ENCODE results near the gene PRKCH. TPM values are rescaled to one million over a fixed set of nuclear protein-coding genes. Genes with fewer than 3 reads are reported as not detected.

Gene PRKCH
- total RNA-seq, 5 donors from 2014 or later (not counting 1 experiment from before 2014, with no cell fraction given): 267 to 436 (median 326) TPM

GRCh38 chr14:61280526-61281185 is 40.7 kb upstream of the PRKCH start:
- DNase-seq (peak; percentile 51 to 88 (median 72)), ATAC-seq (replicated peaks in 1 of 4) (peak; percentile 87 to 92 (median 88))
- Mint-ChIP-seq H3K4me3 (peak overlapping the region; percentile 88 to 95 (median 89)), H3K4me1 (peaks cover 28 to 32% (median 31%) of the 10 kb centered on the region in 3 donors), H3K27me3 (peaks cover 0 to 6% of the 10 kb centered on the region in 2 donors), H3K36me3 (no peaks in the 10 kb centered on the region), H3K9me3 (no peaks in the 10 kb centered on the region), H3K27ac (peak overlapping the region; percentile 91 to 92)
- Histone ChIP-seq H3K4me3 (ENCODE audit: control insufficient read depth in 1 of 2, extremely low read depth in 1 of 2, low read length in 1 of 2) (peak overlapping the region; percentile 62 to 90), H3K9me3 (no peaks in the 10 kb centered on the region), H3K27ac (ENCODE audit: low read length) (peak overlapping the region; percentile 66), H3K4me1 (ENCODE audit: control insufficient read depth in 1 of 2, extremely low read depth in 1 of 2, insufficient read depth in 2 of 2, low read length in 2 of 2) (peaks cover 0 to 16% of the 10 kb centered on the region in 2 experiments), H3K27me3 (replicated peaks in 1 of 2; ENCODE audit: control insufficient read depth in 2 of 2, extremely low read depth in 1 of 2, insufficient read depth in 2 of 2, low read length in 1 of 2) (peaks cover 5 to 24% of the 10 kb centered on the region in 2 experiments), H3K36me3 (ENCODE audit: control insufficient read depth in 2 of 2, extremely low read depth in 1 of 2, insufficient read depth in 1 of 2, low read length in 1 of 2) (no peaks in the 10 kb centered on the region)
- POLR2A ChIA-PET: interaction anchor here in 1 of 2 donors (0.6 to 1.0 kb wide), 4 partner anchors 116 to 487 kb away, joined by 3 to 4 read pairs (median 4); no protein-coding TSS in a partner anchor
- WGBS (ENCODE audit: insufficient coverage): under 1% methylated on average over 81 of the region's 81 CpGs
- CTCF ChIA-PET: interaction anchor here (0.5 to 2.0 kb wide), 9 partner anchors 11 to 481 kb away, joined by 3 to 8 read pairs (median 3); partner anchors contain the start of genes SLC38A6 (in 1 of the 2), SNAPC1 (in 1 of the 2) and TRMT5 (in 1 of the 2)

- Mint-ChIP-seq H3K9me3 (no peaks in the 10 kb centered on the region), H3K27ac (peak within 1 kb of the TSS; percentile 91 to 92), H3K4me1 (peaks cover 35 to 38% (median 36%) of the 10 kb centered on the region in 3 donors), H3K4me3 (peak within 1 kb of the TSS; percentile 88 to 95 (median 89)), H3K27me3 (peaks cover 0 to 6% of the 10 kb centered on the region in 2 donors), H3K36me3 (no peaks in the 10 kb centered on the region)
- peak in 32 of 35 experiments; percentile 12 to 56 (median 38) for DNase-seq
- no peaks in the 10 kb centered on the region for H3K9me3 ChIP-seq
- CTCF ChIA-PET: interaction anchor here (0.5 to 2.0 kb wide), 24 partner anchors 10 to 808 kb away, joined by 3 to 18 read pairs (median 4); partner anchors contain the start of genes SLC38A6 (in 1 of the 2), SNAPC1 (in 1 of the 2) and TRMT5 (in 1 of the 2)
- POLR2A ChIA-PET: interaction anchor here (0.6 to 1.0 kb wide), 20 partner anchors 8 to 1217 kb away, joined by 3 to 13 read pairs (median 3); partner anchors contain the start of gene SNAPC1 (in 1 of the 2)
- H3K27ac ChIP-seq (ENCODE audit: low read length): peak within 1 kb of the TSS; percentile 66
- H3K4me1 ChIP-seq (ENCODE audit: control insufficient read depth in 1 of 2, extremely low read depth in 1 of 2, insufficient read depth in 2 of 2, low read length in 2 of 2): peaks cover 0 to 16% of the 10 kb centered on the region in 2 experiments
- peak in 3 of 4 experiments; percentile 21 to 44 (median 38) for ATAC-seq (replicated peaks in 1 of 4)
- no peaks in the 10 kb centered on the region for H3K36me3 ChIP-seq (ENCODE audit: control insufficient read depth in 2 of 2, extremely low read depth in 1 of 2, insufficient read depth in 1 of 2, low read length in 1 of 2)
- H3K27me3 ChIP-seq (replicated peaks in 1 of 2; ENCODE audit: control insufficient read depth in 2 of 2, extremely low read depth in 1 of 2, insufficient read depth in 2 of 2, low read length in 1 of 2): peaks cover 5 to 24% of the 10 kb centered on the region in 2 experiments
- WGBS (ENCODE audit: insufficient coverage): 18% methylated on average over 25 of the region's 43 CpGs
- peak within 1 kb of the TSS; percentile 62 to 90 for H3K4me3 ChIP-seq (ENCODE audit: control insufficient read depth in 1 of 2, extremely low read depth in 1 of 2, low read length in 1 of 2)
These were observed 40.0 kb upstream of the PRKCH start, which contains the start of gene TMEM30B for GRCh38 chr14:61281186-61281947. Gene TMEM30B, minus strand, starts transcription at chr14:61281338. Its CDS starts 191 bp downstream, at chr14:61281147.

- no CpG with 5 or more reads among the region's 1 CpG for WGBS (ENCODE audit: insufficient coverage)
- ChIA-PET CTCF (interaction anchor here (0.6 to 0.9 kb wide), 12 partner anchors 9 to 808 kb away, joined by 3 to 10 read pairs (median 4); no protein-coding TSS in a partner anchor), POLR2A (interaction anchor here (0.6 to 0.9 kb wide), 15 partner anchors 9 to 1191 kb away, joined by 3 to 13 read pairs (median 3); partner anchors contain the start of gene SNAPC1 (in 1 of the 2))
- Histone ChIP-seq H3K9me3 (no peaks in the 10 kb centered on the region), H3K4me3 (ENCODE audit: control insufficient read depth in 1 of 2, extremely low read depth in 1 of 2, low read length in 1 of 2) (no peak overlapping the region), H3K27me3 (replicated peaks in 1 of 2; ENCODE audit: control insufficient read depth in 2 of 2, extremely low read depth in 1 of 2, insufficient read depth in 2 of 2, low read length in 1 of 2) (peaks cover 5 to 24% of the 10 kb centered on the region in 2 experiments), H3K36me3 (ENCODE audit: control insufficient read depth in 2 of 2, extremely low read depth in 1 of 2, insufficient read depth in 1 of 2, low read length in 1 of 2) (no peaks in the 10 kb centered on the region), H3K4me1 (ENCODE audit: control insufficient read depth in 1 of 2, extremely low read depth in 1 of 2, insufficient read depth in 2 of 2, low read length in 2 of 2) (peaks cover 0 to 16% of the 10 kb centered on the region in 2 experiments), H3K27ac (ENCODE audit: low read length) (no peak overlapping the region)
- peaks cover 36 to 38% (median 37%) of the 10 kb centered on the region in 3 donors for H3K4me1 Mint-ChIP-seq
- H3K27ac Mint-ChIP-seq: peak overlapping the region in 1 of 2 donors; percentile 6
- DNase-seq (no peak), ATAC-seq (replicated peaks in 1 of 4) (no peak)
- H3K36me3 Mint-ChIP-seq: no peaks in the 10 kb centered on the region
- peak overlapping the region; percentile 17 to 95 (median 81) for H3K4me3 Mint-ChIP-seq
- no peaks in the 10 kb centered on the region for H3K9me3 Mint-ChIP-seq
- H3K27me3 Mint-ChIP-seq: peaks cover 0 to 6% of the 10 kb centered on the region in 2 donors
These were observed 39.5 kb upstream of the PRKCH start for GRCh38 chr14:61281948-61282275.

DNA sequence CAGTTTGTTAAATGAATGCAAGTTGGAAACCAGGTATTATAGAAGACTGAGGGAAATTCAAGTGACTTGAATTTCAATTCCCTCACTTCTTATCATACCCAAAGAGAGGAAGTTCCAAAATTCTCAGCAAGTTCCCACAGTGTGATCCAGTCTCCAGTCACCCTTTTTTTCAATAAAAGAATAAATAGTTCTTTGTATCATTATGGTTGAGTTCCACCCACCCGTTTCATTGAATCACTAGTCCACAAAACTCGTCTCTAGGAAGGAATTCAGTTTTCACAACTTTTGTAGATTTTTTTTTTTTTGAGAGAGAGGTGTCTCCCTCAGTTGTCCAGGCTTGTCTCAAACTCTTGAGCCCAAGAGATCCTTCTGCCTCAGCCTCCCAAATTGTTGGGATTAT is 38.6 kb upstream of the PRKCH start:
- no CpG with 5 or more reads among the region's 2 CpGs for WGBS (ENCODE audit: insufficient coverage)
- ATAC-seq (replicated peaks in 1 of 4) (no peak), DNase-seq (no peak)
- no peaks in the 10 kb centered on the region for H3K36me3 ChIP-seq (ENCODE audit: control insufficient read depth in 2 of 2, extremely low read depth in 1 of 2, insufficient read depth in 1 of 2, low read length in 1 of 2)
- peak overlapping the region in 1 of 2 donors; percentile 66 for H3K27ac Mint-ChIP-seq
- no peaks in the 10 kb centered on the region for H3K9me3 ChIP-seq
- no peaks in the 10 kb centered on the region for H3K36me3 Mint-ChIP-seq
- H3K27me3 ChIP-seq (replicated peaks in 1 of 2; ENCODE audit: control insufficient read depth in 2 of 2, extremely low read depth in 1 of 2, insufficient read depth in 2 of 2, low read length in 1 of 2): peaks cover 5 to 21% of the 10 kb centered on the region in 2 experiments
- no peak overlapping the region for H3K4me3 ChIP-seq (ENCODE audit: control insufficient read depth in 1 of 2, extremely low read depth in 1 of 2, low read length in 1 of 2)
- no peak overlapping the region for H3K27ac ChIP-seq (ENCODE audit: low read length)
- H3K27me3 Mint-ChIP-seq: peaks cover 0 to 6% of the 10 kb centered on the region in 2 donors
- peaks cover 36 to 38% (median 37%) of the 10 kb centered on the region in 3 donors for H3K4me1 Mint-ChIP-seq
- H3K4me3 Mint-ChIP-seq: no peak overlapping the region
- H3K4me1 ChIP-seq (ENCODE audit: control insufficient read depth in 1 of 2, extremely low read depth in 1 of 2, insufficient read depth in 2 of 2, low read length in 2 of 2): peaks cover 0 to 16% of the 10 kb centered on the region in 2 experiments
- no peaks in the 10 kb centered on the region for H3K9me3 Mint-ChIP-seq
- ChIA-PET CTCF (interaction anchor here in 1 of 2 donors (1.0 kb wide), 1 partner anchor 14 kb away, joined by 3 read pairs; no protein-coding TSS in a partner anchor), POLR2A (no interaction called here)

DNA sequence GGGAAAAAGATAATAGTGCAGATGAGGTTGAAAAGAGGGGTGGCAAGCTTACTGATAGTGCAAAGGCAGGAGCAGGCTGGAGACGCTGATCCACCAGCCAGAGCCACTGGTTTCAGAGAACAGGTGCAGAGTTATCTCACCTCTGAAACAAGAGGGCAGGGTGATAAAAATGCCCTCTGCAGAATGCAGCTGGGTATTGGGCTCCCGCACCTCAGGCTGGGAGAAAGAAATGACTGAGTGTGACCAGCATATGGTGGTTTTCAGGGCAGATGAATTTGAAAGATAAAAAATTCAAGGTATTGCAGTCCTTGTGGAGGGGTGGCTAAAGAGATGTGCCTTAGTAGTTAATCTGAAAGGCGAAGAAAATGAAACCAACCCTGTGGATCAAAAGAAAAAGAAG is 37.4 kb upstream of the PRKCH start:
- peaks cover 34 to 37% (median 35%) of the 10 kb centered on the region in 3 donors for H3K4me1 Mint-ChIP-seq
- CTCF ChIA-PET: interaction anchor here (0.6 to 1.4 kb wide), 5 partner anchors 9 to 191 kb away, joined by 3 to 6 read pairs (median 3); no protein-coding TSS in a partner anchor
- Histone ChIP-seq H3K4me1 (ENCODE audit: control insufficient read depth in 1 of 2, extremely low read depth in 1 of 2, insufficient read depth in 2 of 2, low read length in 2 of 2) (peaks cover 0 to 16% of the 10 kb centered on the region in 2 experiments), H3K9me3 (no peaks in the 10 kb centered on the region), H3K27ac (ENCODE audit: low read length) (no peak overlapping the region), H3K4me3 (ENCODE audit: control insufficient read depth in 1 of 2, extremely low read depth in 1 of 2, low read length in 1 of 2) (no peak overlapping the region), H3K36me3 (ENCODE audit: control insufficient read depth in 2 of 2, extremely low read depth in 1 of 2, insufficient read depth in 1 of 2, low read length in 1 of 2) (no peaks in the 10 kb centered on the region), H3K27me3 (replicated peaks in 1 of 2; ENCODE audit: control insufficient read depth in 2 of 2, extremely low read depth in 1 of 2, insufficient read depth in 2 of 2, low read length in 1 of 2) (peaks cover 5 to 20% of the 10 kb centered on the region in 2 experiments)
- no peak overlapping the region for H3K4me3 Mint-ChIP-seq
- H3K27ac Mint-ChIP-seq: peak overlapping the region; percentile 2 to 30
- ATAC-seq (replicated peaks in 1 of 4) (no peak), DNase-seq (no peak)
- POLR2A ChIA-PET: interaction anchor here in 1 of 2 donors (0.6 kb wide), 1 partner anchor 129 kb away, joined by 5 read pairs; no protein-coding TSS in a partner anchor
- WGBS (ENCODE audit: insufficient coverage): 63% methylated on average over 3 of the region's 3 CpGs
- H3K27me3 Mint-ChIP-seq: peaks cover 0 to 4% of the 10 kb centered on the region in 2 donors
- no peaks in the 10 kb centered on the region for H3K9me3 Mint-ChIP-seq
- no peaks in the 10 kb centered on the region for H3K36me3 Mint-ChIP-seq

Measured in T-cell (primary cell).